Hepatic stellate cell (primary cell): ENCODE data around the gene ATG7.
"Not testable (repeated sequence)": the region's sequence is repeated elsewhere in the genome, so short reads cannot be mapped to it uniquely, and the experiment has no call there.

ENCODE experiments used
- DNase-seq: peaks from one replicate; pipeline ENCODE4 v3.0.0; 2011; ENCODE audit warnings: low spot score

The ATG7 gene

GRCh38 chr3:11431319-11431718 is 159.1 kb downstream of the ATG7 start:
- no peak for DNase-seq

DNA sequence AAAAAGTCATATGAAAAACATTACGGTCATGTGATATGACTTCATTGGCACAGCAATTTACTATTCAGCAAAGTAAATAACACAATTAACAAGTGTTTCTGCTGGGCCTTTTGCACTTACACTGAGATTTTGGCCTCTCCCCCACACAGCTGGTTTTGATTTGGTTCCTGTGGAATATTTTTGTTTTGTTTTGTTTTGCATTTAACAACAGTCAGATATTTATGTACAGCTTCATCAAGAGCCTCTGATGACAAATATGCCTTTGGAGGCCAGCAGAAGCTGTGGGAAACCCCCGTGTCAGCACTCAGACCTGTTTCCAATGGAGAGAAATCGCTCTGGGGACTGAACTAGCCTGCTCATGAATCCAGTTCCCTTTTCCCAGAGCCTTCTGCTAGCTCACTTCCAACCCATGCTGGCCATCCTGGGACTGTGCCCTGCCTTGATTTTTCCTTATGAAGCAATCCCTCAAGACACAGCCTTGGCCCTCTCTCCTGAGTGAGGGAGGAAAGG is 161.9 kb downstream of the ATG7 start:
- no peak for DNase-seq

DNA sequence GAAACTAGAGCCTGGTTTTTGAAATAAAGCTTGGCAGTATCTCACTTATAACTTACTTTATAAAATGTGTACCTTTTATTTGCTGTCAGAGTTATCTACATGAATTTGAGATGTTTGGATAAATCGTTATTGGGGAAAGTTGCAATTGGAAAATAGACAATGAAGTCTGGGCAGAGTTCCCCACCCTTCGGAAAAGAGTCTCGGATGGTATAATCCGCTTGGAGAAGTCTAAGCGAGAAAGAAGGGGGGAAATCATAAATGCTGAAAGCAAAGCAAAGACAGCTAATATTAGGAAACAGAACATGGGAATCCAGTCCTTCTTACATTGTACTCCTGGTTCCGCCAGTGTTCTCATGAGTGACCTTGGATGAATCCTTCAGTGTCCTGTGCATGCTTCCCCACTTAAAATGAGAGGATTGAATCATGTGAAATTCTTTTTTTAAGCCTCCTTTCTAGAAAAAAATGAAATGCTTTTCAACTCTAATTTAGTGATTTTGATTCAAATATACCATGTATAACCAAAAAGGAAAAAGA is 162.4 kb downstream of the ATG7 start:
- DNase-seq = no peak

GRCh38 chr3:11435440-11436165 is 163.4 kb downstream of the ATG7 start:
- no peak for DNase-seq

GRCh38 chr3:11436775-11437174 is 164.6 kb downstream of the ATG7 start:
- no peak for DNase-seq

DNA sequence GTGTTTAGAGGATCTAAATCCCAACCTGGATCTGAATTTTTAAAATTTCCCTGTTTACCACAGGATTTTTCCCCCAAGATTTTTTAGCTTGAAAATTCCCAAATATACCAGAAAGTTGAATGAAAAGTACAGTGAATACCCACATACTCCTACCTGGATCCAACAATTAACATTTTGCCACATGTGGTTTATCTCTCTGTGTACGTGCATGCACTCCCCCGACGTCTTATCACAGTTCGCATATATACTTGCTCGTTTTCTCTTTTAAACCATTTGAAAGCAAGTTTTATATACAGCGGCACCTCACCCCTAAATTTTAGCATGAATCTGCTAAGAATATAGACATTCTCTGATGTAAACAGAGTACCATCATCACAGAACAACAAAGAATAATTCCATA is 165.3 kb downstream of the ATG7 start:
- DNase-seq = no peak

GRCh38 chr3:11438646-11439045 is 166.4 kb downstream of the ATG7 start:
- peak; percentile 38 for DNase-seq

DNA sequence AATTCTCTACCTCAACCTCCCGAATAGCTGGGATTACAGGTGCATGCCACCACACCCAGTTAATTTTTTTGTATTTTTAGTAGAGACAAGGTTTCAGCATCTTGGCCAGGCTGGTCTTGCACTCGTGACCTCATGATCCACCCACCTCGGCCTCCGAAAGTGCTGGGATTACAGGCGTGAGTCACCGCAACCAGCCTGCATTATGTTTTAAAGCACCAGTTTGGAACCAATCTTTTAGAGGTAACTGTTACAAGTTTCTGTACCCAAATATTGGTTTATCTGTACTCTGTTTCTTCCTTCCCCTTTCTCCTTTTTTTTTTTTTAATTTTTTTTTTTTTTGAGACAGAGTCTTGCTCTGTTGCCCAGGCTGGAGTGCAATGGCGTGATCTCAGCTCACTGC is 169.1 kb downstream of the ATG7 start:
- DNase-seq = not testable (repeated sequence)

DNA sequence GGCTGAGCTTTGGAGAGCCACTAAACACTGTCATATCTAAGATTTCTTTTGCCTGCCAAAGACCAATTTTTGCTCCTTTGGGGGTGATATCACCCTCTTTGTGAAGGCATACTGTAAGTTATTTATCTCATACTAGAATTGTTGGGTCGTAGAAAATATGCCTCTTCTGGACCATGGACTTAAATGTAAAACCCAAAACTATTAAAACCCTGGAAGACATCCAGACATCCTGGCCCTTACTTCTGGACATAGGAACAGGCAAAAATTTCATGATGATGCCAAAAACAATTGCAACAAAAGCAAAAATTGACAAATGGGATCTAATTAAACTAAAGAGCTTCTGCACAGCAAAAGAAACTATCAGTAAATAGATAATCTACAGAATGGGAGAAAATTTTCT is 172.2 kb downstream of the ATG7 start:
- DNase-seq = no peak

DNA sequence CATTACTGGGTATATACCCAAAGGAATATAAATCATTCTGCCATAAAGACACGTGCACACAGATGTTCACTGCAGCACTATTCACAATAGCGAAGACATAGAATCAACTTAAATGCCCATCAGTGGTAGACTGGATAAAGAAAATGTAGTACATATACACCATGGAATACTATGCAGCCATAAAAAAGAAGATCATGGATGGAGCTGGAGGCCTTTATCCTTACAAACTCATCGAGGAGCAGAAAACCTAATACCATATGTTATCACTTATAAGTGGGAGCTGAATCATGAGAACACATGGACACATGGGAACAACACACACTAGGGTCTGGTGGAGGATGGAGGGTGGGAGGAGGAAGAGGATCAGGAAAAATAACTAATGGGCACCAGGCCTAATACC is 173.0 kb downstream of the ATG7 start:
- DNase-seq = not testable (repeated sequence)

DNA sequence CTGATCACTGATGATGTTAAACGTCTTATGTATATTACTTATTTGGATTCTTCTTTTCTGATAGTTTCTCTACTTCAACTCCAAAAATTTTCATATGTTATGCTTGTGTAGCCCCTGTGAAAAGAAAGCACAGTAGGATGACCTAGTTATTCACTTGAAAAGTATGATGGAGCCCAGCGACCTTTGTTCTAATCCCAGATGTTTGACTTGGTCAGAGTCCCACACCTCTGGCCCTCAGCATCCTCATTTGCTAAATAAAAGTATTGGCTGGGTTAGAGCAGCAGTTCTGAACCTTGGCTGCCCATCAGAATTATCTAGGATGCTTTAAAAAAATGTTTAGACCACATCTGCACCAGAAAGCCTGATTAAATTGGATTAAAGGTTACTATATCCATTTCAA is 173.7 kb downstream of the ATG7 start:
- no peak for DNase-seq

DNA sequence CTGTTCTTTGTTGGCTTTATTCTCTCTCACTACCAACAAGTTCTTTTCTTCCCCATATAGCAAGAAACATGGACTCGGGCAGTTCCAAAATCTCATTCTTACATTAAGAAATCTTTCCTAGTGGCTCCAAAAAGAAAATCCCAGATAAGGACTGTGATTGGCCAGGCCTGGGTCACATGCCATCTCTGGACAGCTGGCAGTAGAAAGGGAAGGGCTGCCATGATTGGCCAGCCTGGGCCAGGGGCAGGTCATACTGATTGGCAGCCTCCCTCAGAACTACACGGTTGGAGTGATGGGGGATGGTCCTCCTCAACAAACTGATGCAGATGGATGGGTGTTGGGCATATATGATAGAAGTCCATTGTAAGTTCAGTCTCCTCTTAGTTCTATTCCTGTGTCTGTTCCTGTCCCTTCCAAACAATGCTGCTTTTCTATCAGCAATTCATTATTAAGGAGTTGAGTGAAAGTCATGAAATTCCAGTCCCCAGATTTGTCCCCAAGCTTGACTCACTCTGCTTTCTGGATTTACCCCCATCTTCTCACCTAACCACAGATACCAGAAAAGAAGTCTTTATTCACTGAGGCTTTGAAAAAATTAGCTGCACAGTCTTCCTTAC is 175.5 kb downstream of the ATG7 start:
- no peak for DNase-seq

DNA sequence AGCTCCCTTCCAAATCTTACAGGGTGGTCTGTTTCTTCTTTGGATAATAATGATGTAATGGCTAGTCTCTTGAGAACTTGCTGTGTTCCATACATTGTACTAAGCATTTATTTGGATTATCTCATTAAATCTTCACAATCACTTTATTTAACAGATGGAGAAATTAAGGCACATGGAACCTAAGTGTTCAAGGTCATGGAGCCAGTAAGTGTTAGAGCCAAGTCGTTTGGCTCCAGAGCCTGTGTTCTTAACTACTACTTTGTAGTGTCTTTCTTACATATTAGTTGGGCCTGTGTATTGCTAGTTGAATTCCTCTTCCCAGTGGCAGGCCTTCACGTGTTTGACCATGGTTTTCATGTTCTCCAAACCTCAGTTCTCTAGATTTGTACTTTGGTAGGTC is 177.8 kb downstream of the ATG7 start:
- DNase-seq = no peak

GRCh38 chr3:11452312-11452711 is 180.1 kb downstream of the ATG7 start:
- no peak for DNase-seq

DNA sequence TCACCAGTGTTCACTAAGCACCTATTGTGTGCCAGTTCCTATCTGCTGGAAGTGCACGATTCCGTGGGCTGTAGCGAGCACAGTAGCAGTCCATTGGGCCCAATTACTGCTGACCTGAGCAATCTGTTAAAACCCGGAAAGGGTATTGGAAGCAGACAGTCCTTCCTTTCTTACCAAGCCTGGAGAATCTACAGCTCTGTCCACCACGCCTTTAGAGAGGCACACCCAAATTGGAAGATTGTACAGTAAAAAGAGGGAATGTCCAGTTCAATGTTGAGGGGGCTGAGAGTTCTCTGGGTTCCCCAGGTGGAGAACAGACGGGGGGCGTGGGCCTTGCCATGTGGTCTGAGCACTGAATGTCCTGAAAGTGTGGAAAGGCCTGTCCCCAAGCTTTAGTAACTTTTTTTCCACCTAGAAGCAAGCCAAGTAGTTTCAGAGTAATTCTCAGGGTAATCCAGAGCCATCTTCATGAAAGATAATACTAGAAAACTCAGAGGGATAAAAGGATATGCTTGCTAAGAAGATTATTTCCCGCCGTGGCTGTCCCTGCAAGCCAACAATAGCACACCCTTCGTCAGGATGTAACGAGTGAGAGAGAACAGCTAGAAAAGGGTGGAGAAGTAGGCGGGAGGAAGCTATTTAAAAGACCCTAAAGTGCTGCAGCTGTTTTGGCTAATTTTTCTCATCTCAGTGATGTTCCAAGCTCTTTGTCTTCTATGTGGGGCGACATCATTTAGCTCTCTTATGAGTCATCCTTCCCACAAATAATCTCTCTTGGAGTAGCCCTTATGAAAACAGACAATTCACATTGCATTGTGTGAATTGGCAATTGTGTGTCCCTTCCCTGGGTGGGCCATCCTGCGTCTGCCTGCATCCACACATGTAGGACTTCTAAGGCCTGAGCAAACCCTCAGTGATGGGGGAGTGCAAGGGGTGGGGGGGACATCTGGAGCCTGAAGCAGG is 181.0 kb downstream of the ATG7 start:
- DNase-seq = peak; percentile 36

GRCh38 chr3:11455956-11456355 is 183.8 kb downstream of the ATG7 start:
- peak; percentile 59 for DNase-seq

DNA sequence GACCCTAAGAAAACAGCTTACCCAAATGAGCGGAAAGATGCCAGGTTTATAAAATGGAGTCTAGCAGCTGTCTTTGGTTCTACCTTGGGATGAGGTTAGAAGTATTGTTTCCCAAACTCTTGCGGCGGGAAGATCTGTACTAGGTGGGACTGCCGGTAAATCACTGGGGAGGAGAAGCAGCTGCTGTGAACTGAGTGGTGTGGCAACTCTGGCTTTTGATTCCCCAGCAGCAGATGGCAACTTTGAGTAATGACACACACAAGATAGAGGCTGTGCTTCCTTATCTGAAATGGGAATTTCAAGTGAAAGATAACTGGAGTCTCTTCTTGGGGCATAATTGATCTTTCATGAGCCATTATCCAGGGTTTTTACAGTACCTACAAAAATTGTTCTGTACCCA is 184.9 kb downstream of the ATG7 start:
- no peak for DNase-seq

- peak; percentile 36 for DNase-seq
These were observed 187.1 kb downstream of the ATG7 start for GRCh38 chr3:11459186-11459824.

DNA sequence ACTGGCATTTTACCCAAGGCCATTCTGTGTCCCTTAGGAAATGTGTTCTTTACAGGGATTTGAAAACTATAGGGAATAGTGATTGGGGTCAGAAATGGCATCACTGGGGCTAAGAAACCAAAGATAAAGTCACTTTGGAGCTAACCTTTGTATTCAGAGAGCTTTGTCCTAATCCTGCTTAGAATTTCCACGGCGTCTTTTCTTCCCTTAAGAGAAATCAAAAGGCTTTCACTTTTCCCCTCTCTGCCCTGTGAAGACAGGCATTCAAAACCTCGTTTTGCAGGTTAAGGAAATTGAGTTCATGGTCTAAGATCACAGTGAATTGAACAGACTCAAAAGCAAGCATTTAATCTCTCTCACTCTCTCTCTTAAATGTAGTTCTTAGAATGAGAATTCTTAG is 189.0 kb downstream of the ATG7 start:
- no peak for DNase-seq

DNA sequence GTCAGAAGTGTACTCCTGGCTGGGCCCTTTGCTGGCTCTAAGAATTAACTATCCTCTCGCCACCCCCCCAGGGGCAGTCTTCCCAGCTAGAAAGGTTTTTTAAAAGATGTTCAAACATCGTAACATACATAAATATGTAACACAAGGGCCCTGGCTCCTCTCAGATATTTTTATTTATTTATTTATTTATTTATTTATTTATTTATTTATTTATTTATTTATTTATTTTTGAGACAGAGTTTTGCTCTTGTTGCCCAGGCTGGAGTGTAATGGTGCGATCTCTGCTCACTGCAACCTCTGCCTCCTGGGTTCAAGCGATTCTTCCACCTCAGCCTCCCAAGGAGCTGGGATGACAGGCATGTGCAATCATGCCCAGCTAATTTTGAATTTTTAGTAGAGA is 190.5 kb downstream of the ATG7 start:
- not testable (repeated sequence) for DNase-seq

DNA sequence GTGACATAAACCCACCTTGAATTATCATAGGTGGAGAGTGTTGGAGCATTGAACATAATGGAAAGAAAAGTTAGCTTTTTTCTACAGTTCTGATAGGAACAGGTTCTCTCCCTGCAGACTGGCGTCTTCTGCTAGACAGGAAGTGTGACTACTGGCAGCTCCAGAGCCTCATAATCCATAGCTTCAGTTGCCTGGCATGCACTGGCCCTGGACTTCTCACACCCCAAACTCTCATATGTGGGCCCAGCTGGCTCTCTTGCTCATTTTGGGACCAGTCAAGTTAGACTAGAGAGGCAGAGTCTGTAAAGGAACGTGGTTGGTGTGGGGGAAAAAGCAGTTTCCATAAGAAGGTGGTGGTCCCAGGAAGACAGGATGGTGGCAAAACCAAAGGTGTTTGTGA is 191.4 kb downstream of the ATG7 start:
- DNase-seq = no peak

DNA sequence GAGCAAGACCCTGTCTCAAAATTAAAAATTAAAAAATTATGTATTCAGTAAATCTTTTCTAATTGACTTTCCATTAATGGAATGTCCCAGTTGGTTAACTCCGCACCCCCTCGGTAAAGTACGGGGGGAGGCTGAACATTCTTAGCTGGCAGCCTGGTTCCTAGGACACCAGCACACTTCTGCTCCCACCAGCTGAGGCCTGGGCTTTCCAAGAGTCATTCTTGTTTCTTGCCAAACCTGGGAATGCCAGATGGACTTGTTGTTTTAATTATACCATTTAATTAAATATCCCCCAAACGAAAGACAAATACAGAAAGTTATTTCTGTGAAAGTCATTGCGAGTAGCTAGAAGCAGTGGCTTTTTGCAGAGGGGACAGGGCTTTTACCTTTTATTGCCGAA is 192.2 kb downstream of the ATG7 start:
- no peak for DNase-seq
